RPMI8226 (cell line): ENCODE measurements around the gene RASA3.

ENCODE experiments used
- DNase-seq: peaks from one replicate; pipeline ENCODE4 v3.0.0-alpha.2; 2015

Gene RASA3

DNA sequence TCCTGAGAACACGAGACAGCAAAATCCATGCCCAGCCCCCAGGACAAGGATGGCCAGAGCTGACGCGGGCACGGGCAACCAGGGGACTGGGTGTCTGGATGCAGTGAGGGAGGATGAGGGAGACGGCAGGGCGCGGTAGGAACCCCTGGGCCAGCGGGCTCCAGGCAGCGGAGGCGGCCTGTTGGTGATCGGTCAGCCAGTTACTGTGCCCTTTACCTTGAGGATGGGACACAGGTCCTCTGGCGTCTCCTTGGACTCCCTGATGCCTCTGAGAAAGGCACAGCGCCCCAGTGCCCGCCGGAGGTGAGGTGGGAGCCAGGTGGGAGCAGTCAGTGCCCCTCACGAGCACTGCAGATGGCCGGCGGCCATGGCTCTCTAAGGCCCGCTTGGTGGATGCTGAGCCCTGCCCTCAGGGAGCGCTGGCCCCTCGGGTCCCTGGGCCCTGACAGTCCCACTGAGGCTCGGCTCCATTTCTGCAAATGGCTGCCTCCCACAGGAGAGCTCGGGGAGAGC lies 189.8 kb downstream of the RASA3 start:
- no peak for DNase-seq

- no peak for DNase-seq
Observed at GRCh38 chr13:113941571-113942191, 190.7 kb downstream of the RASA3 start.

- DNase-seq: no peak
Observed at GRCh38 chr13:113939944-113940297, 192.5 kb downstream of the RASA3 start.

- DNase-seq: no peak
Observed at GRCh38 chr13:113939129-113939943, 193.1 kb downstream of the RASA3 start.

DNA sequence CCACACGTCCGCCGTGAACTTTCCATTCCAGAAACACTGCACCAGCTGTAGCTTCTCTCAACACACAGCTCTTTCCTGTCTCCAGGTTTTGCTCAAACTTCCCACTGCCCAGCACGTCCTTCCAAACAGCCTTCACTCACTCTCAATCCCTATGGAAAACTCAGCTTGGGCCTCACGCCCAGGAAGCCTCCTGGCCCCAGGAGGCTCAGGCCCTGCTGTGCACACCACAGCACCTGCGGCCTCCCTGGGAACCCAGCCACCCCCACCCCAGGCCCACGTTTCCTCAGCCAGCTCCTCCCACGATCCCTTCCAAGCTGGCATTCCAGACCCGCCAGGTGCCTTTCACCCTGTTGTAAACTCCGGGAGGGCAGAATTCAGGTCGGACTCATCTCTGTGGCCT lies 193.7 kb downstream of the RASA3 start:
- no peak for DNase-seq

GRCh38 chr13:113938246-113938645 lies 194.2 kb downstream of the RASA3 start:
- DNase-seq: peak; percentile 21

DNA sequence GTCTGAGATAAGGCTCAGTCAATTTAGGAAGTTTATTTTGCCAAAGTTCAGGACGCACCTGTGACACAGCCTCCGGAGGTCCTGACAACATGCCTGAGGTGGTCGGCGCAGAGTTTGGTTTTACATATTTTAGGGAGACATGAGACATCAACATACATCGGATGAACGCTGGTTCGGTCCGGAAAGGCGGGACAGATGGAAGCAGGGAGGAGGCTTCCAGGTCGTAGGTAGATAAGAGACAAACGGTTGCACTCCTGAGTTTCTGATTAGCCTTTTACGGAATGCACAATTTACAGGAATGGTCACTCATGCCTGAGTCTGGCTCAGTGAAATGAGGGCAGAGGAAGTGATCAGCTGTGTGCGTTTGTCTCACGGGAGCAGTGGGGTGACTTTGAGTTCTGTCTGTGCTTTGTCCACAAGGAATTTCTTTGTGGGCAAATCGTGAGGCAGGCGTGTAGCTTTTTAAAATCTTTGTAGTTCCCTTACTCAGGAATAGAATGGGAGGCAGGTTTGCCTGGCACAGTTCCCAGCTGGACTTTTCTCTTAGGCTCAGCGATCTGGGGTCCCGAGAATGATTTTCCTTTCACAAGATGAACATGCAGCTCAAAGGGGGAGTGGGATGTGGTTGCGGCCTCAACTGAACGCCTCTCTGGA lies 194.8 kb downstream of the RASA3 start:
- no peak for DNase-seq

- DNase-seq: no peak
Observed at GRCh38 chr13:113937073-113937472, 195.3 kb downstream of the RASA3 start.

- no peak for DNase-seq
Observed at GRCh38 chr13:113936166-113936965, 196.1 kb downstream of the RASA3 start.

DNA sequence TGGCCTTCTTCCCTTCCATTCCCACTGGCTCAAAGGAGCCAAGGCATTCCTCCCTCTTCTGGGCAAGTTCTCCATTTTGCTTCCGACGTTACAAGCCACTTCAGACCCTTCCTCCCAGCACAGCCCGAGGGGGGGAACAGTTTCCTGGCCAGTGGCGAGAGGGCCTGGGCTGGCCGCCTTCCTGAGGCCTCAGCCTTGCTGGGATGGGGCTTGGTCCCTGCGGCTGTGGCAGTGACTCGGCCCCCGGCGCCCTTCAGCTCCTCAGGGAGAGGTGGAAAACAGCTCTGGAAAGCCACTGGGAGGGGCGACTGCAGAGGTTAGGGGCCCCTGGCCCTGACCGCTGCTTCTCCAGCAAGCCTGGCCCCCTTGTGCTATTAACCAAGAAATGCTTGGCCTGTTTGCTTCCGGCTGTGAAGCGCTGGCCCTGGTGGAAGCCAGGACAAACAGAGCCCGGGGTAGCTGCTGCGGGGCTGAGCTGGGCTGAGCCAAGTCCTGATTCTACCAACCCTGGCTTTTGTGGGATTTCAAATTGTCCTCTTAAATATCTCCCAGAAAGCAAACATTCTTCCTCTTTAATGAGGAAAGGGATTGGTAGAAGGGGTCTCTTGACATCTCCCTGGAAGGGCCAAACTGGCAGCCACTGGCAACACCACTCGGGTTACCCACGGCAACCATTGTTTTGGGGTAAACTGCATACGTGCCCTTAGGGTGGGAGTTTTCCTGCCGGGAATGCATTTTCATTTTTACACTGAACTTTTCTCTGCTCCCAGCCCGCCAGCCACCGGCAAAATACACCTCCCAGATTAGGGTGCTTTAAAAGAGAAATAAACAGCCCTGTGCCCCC lies 197.2 kb downstream of the RASA3 start:
- DNase-seq: no peak

DNA sequence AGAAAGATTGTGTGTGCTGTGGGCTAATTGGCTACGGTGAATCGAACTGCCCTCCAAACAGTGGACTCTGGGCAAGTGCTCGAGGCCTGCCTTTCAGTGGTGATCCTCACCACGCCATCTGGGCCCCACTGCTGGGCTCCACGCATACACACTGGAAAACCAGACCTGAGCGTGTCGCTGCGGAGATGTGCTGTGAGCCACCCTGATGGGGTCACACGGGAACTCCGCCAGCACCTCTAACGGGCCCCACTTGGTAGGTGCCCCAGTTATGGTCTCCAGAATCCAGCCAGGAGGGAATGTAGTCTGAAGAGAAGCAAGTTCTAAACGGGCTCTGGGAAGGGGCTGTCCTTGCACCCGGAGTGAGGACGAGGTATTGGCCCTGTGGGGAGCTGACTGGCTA lies 197.8 kb downstream of the RASA3 start:
- DNase-seq: no peak

DNA sequence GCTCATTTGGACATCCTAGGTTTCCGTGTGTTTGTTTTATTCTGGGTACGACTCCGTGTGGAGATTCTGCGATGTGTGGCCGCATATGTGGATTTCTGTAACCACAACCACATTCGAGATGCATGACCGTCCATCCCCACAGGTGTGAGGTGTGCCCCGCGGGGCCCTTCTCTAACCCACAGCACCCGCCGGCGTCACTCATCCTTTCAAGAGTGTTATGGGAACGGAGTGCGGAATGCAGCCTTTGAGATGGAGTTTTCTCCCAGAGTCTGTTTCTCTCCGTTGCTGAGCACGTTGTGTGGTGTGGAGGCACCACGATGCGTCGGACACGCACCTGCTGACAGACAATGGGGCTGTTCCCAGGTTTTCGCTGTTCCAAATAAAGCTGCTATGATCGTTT lies 198.5 kb downstream of the RASA3 start:
- DNase-seq: no peak

GRCh38 chr13:113931841-113932459 lies 200.5 kb downstream of the RASA3 start:
- no peak for DNase-seq

DNA sequence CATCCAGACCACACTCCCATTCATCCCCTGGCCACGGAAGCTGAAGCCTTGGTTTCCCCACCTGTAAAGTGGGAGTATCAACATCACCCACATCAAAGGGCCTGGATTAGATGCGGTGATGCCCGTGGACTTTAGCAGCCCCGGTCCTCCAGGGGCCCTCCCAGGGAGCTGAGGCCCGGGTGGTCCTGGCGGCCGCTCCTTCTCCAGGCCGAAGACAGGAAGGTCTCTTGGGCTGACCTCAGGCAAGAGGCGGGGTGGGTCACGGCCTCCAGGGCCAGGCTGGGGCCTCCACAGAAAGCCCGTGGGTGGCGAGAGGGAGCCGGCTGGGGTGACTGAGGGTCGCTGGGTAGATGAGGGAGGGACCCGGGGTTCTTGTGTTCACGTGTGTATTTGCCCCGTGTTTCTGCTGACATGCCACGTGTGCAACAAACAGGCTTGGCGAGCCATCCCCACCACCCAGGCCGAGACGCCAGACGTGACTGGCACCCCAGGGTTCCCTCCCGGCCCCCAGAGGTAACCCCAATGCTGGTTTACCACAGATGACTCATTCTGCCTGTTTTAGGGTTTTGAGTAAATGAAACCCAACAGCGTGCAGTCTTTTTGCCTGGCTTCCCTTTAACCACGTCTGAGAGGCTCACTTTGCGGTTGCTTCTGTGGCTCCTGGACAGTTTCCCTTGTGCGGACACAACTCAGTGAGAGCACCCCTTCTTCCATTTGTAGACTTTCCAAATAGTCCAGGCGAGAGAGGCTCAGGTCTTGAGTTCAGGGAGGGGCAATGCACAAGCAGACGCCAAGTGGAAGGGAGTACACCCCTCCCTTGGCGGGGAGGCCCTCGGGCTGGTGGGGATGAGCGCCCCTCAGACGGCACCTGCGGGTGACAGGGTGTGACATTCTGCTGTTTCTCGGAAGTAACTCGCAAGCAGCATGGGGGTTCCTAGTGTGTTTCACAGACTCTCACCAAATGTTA lies 201.5 kb downstream of the RASA3 start:
- DNase-seq: no peak

DNA sequence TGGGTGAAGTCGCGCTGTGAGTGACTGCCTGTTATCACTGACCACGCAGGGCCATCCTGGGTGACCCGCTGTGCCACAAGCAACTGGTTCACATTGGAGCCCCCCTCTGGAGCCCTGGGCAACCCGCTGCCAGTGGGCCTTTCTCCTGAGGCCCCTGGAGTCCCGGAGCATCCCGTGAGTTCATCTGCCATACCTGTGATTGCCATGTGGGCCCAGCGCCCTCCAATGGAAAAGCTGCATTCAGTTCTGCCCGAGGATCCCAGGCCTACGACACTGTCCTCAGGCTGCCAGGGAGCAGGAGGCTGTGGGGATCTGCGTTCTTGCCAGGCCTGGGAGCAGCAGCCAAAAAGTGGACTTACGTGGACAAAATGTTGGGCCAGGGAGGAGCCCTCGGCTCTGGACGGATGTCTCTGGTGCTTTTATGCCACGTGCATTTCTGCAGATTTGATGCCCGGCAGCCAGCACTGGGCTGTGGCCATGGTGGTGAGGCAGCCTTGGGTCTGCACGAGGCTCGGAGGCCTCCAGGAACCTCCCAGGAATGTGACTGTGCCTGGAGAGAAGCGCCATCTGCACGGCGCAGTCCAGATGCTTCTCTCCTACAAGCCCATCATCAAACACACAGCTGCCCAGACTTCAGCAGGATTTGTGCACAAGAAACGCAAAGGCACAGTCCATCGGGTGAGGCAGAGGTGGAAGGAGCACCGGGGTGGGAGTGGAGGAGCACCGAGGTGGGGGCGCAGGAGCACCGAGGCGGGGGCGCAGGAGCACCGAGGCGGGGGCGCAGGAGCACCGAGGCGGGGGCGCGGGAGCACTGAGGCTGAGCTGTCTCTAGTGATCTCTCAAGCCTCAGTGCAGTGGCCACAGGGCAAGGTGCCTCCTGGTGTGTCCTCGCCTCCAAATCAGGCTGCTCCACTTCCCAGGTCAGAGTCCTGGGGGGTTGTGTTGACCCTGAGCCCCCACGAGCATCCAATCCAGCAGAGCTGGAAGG lies 202.5 kb downstream of the RASA3 start:
- no peak for DNase-seq

DNA sequence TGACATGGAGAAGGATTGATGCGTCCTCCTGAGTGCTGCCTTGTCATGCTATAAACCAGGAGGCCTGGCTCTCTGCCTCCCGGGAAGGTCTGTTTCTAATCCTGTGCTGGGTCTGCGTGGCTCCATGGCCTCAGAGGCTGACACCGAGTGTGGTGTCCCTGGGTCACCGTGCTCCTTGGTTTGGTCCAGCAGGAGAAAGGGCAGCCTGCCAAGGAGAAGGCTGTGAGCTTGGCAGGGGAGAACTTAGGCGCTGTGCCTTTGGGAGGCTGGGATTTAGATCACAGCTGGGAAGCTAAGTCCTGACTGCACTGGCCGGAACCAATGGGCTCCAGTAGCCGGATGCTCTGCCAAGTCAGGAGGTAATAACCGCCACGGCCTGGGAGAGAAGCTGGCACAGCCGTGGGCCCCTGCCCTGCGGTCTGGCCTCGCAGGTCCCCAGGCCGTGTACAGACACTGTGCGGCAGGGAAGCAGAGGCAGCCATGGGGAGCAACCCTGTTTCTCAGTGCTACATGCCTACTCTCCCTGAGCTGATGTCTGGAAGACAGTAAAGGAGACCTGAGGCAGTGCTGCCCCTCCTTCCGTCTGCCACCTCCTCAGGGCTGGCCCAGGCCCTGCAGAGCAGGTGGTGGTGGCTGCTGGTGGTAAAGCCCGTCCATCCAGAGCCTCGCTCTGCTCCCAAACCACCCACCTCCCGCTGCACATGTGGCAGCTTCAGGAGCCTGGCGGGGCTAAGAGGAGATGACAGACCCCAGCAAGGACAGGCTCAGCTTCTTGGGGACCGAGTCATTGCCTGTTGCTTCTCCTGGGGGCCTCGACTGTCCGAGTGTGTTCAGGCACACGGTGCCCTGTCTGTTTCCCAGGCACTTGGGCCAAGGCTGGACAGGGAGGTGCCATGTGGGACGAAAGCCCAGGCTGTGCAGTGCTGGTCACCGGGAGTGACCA lies 203.5 kb downstream of the RASA3 start:
- DNase-seq: no peak
